ENCODE measurements around the gene ILDR1.
"Not testable (repeated sequence)": the region's sequence is repeated elsewhere in the genome, so short reads cannot be mapped to it uniquely, and the experiment has no call there.

ILDR1 gene

DNA sequence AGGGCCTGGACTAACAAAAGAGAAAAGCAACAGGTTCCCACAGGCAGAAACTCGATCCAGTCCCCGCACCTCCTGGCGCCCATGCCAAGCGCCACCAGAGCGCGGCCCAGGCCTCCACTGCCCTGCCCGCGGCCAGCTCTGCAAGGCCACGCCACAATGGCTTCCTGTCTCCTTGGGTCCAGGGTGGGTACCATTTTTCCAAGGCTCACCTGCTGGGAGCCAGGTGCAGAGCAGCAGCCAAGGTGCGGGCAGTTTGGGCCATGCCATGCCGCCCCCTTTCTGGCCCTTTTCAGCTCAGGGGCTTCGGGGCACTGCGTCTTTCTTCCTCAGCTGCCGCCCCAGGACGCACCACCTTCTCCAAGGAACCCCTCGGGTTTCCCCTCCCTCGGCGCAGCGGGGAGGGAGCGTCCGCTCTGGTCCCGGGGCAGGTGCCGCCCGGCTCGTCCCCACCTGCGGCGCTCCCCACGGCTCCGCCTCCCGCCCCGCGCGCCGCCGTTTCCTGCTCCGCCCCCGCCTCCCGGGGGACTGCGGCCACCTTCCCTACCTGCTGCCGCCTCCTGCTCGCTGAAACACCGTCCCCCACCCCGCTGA lies at the start of gene ILDR1:
Gene ILDR1 (minus strand): TSS at position 437 of the 591 bp plus-strand sequence. CDS start 170 bp downstream, at position 267.
- no peak for DNase-seq (ENCODE audit: low read depth in 2 of 2)

GRCh38 chr3:122067588-122068240 lies 45.7 kb upstream of the ILDR1 start:
- DNase-seq (ENCODE audit: low read depth in 2 of 2): no peak

- DNase-seq (ENCODE audit: low read depth in 2 of 2): no peak
These were observed 45.1 kb upstream of the ILDR1 start for GRCh38 chr3:122067214-122067550.

GRCh38 chr3:122066331-122067213 lies 44.5 kb upstream of the ILDR1 start:
- no peak for DNase-seq (ENCODE audit: low read depth in 2 of 2)

- DNase-seq (ENCODE audit: low read depth in 2 of 2): no peak
These were observed 42.3 kb upstream of the ILDR1 start for GRCh38 chr3:122064326-122064725.

DNA sequence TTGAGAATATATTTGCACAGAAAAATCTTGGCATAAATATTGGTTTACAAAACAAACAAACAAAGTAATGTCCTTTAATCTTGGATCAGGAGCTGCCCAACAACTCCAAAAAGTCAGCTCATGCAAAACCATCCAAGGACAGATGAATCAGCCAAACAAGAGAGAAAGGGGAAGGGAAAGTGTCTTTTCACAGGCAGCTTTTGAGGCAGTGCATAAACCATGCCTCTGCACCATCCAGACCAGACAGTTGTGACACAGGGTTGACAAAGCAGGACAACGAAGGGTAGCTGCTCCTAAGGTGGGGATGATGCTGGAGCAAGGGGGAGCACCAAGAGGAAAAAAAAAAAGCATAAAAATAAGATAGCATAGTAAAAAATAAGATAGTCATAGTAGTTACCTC lies 41.9 kb upstream of the ILDR1 start:
- no peak for DNase-seq (ENCODE audit: low read depth in 2 of 2)

DNA sequence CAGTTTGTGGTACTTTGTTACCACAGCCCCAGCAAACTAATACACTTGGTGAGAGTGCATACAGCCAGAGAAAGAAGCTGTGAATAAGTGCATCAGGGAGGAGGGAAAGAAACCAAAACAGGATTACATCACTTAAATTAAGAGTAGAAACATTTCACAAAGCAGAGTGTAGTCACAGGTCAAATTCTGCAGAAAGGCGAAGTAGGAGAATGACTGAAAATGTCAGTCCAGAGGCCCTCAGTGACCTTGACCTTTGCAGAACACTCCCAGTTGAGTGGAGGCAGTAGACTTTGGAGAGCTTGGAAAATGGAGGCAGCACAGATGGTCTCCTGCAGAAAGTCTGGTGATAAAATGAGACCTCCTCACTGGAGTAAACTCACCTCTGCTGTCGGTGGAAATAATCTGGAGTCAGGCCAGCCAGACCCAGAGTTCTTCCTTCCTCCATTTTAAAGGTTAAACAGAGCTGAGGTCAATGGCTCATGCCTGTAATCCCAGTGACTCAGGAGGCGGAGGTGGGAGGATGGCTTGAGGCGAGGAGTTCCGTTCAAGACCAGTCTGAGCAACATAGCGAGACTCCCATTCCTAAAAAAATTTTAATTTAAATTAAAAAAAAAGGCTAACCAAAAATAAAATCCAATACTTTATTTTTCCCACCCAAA lies 38.1 kb upstream of the ILDR1 start:
- DNase-seq (ENCODE audit: low read depth in 2 of 2): no peak

- no peak for DNase-seq (ENCODE audit: low read depth in 2 of 2)
These were observed 36.2 kb upstream of the ILDR1 start for GRCh38 chr3:122058294-122058693.

DNA sequence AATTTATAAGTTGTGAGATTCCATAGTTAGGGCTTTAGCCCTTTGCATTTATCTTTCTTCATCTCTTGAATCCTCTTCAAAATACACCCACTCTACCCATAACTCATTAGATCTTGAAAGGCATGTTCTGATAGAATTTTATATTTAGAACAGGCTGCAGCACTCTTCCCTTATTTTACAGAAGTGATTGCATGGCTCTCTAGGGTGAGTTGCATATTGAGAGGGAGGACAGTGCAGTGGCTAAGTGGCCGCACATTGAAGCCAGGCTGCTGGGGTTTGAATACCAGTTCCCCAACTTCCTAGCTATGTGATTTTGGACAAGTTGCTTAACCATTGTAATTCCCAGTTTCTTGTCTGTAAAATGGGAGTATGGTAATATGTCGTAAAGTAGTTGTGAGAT lies 35.6 kb upstream of the ILDR1 start:
- DNase-seq (ENCODE audit: low read depth in 2 of 2): no peak

DNA sequence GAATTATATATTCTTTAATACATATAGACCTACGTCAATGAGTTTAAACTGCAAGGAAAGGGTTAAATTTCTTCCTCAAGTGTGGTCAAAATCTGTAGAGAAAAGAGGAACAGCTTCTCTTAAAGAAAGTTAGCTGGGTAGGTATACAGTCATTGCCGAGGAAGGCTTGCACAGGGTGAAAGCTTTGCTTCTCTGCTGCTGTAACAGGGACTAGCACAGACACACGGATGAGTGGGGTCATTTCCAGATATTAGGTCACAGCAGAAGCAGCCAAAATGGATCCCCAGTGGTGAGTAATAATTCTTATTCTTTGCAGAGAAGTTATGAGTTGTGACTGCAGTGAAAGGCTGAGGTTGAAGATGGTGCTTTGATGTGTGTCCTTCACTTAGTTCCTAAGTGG lies 33.2 kb upstream of the ILDR1 start, which contains the start of gene CD86:
Gene CD86 (plus strand): TSS at position 148 of the 400 bp plus-strand sequence. CDS start 128 bp downstream, at position 276.
- no peak for DNase-seq (ENCODE audit: low read depth in 2 of 2)

- DNase-seq (ENCODE audit: low read depth in 2 of 2): no peak
These were observed 30.9 kb upstream of the ILDR1 start for GRCh38 chr3:122052968-122053367.

DNA sequence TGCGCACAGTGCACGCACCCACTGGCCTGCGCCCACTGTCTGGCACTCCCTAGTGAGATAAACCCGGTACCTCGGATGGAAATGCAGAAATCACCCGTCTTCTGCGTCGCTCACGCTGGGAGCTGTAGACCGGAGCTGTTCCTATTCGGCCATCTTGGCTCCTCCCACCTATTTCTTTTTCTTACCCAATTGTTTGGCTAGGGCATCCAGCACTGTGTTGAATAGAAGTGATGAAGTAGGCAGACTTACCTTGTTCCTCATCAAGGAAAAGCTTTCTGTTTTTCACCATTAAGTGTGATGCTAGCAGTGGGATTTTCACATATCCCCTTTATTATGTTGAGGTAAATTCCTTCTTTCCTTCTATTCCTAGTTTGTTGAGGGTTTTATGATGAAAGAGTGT lies 25.7 kb upstream of the ILDR1 start:
- not testable (repeated sequence) for DNase-seq (ENCODE audit: low read depth in 2 of 2)

DNA sequence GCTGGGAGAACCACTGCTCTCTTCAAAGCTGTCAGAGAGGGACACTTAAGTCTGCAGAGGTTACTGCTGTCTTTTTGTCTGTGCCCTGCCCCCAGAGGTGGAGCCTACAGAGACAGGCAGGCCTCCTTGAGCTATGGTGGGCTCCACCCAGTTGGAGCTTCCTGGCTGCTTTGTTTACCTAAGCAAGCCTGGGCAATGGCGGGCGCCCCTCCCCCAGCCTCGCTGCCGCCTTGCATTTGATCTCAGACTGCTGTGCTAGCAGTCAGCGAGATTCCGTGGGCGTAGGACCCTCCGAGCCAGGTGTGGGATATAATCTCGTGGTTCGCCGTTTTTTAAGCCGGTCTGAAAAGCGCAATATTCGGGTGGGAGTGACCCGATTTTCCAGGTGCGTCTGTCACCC lies 25.2 kb upstream of the ILDR1 start:
- not testable (repeated sequence) for DNase-seq (ENCODE audit: low read depth in 2 of 2)

- no peak for DNase-seq (ENCODE audit: low read depth in 2 of 2)
These were observed 11.0 kb upstream of the ILDR1 start for GRCh38 chr3:122033023-122033422.

GRCh38 chr3:122032531-122032930 lies 10.5 kb upstream of the ILDR1 start:
- no peak for DNase-seq (ENCODE audit: low read depth in 2 of 2)

DNA sequence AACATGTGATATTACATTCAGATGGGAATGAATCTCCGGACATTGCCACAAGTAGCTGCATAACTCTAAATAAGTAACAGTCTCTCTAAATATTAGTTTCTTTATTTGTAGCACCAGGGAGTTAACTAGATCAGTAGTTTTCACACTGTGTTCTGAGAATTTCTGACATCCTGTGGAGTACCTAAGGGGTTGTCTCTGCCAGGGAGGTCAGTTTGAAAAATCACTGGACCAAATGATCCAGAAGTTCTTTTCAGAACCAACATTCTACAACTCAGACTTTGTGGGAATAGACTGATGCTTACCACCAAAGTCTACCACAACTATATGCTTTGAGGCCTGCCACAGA lies 9.0 kb upstream of the ILDR1 start:
- no peak for DNase-seq (ENCODE audit: low read depth in 2 of 2)

DNA sequence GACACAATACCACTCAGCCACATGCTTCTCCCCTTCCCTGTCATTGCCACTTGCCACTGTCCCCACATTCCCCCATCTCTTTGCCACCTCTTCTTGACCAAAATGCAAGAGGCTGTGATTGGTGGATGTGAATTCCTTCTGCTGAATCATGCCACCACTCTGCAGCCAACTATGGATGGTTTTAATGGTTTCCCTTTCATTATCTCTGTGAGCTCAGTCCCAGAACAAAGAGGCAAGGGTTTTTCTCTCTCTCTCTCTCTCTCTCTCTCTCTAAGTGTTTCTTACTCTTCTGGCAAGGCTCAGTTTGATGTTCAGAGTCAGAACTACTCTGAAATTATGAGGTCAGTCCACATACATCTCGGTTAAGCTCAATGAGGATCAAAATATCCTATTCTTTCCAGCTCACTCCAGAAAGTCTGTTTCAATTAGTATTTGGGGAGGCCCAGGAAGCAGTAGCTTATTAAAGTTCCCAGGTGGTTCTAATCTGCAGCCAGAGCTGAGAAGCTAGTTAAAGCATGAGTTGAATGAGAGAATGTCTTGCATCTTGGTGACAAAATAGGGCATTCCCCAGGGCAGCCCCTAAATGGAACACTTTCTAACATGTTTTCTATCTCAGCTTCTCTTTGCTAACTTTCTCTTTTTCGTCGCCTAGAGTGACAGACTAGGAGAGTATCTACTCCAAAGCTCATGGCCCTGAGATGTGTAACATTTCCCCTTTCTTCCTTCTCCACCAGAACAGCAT lies 8.5 kb upstream of the ILDR1 start:
- DNase-seq (ENCODE audit: low read depth in 2 of 2): no peak

GRCh38 chr3:122025296-122025695 lies 3.2 kb upstream of the ILDR1 start:
- no peak for DNase-seq (ENCODE audit: low read depth in 2 of 2)

GRCh38 chr3:122024800-122025199 lies 2.8 kb upstream of the ILDR1 start:
- DNase-seq (ENCODE audit: low read depth in 2 of 2): no peak

DNA sequence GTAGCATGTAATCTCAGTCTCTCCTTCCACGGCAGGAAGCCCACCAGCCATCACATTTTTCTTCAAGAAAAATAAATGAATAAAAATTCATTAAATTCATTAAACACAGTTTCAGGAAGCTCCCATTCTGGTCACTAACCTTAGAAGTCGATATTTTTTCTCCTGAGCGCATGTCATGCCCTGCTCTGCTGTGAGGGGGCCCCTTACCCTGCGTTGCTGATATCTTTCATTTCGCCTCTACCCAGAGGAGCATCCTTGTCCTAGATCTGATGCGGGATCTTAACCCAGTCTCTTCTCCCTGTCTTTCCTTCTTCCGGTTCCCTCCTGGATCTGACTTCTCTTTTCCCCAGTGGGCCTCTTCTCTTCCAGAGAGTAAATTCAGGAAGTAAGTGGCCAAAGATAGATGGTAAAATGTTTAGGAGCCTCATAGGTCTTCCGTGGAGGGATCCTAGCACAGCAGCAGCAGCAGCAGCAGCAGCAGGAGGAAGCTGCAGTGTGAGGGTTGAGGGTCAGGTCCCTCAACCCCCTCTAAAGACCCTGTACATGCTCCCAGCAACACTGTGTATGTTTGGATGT lies 1.4 kb upstream of the ILDR1 start:
- no peak for DNase-seq (ENCODE audit: low read depth in 2 of 2)

DNA sequence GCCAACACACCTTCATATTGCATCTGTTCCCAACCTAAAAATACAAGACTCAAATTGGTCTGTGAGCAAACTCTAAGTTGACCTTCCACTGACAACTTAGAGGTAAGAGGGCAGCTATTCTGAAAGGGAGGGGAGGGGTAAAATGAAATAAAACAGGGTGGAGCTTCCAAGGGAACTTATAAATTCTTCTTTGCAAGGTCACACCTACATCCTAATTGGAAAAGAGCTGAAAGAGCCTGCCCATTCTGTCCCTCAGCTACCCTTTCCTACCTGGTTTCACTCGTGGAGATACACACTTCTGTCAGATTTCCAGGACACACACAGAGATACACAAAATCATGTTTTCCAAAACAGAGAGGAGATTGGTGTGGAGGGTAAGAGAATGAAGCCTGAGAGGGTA lies 1.0 kb downstream of the ILDR1 start:
- DNase-seq (ENCODE audit: low read depth in 2 of 2): no peak

Data from stimulated activated CD4-positive, alpha-beta T cell treated with anti-CD3 and anti-CD28 coated beads, Interleukin-15, amount 100 ng/mL, for 48 hours (primary cell).